IMR-90 (cell line): Measurements from ENCODE around the gene CHST8. TPM values are rescaled to one million over a fixed set of nuclear protein-coding genes. Genes with fewer than 3 reads are reported as not detected.
"Not testable (repeated sequence)": the region's sequence is repeated elsewhere in the genome, so short reads cannot be mapped to it uniquely, and the experiment has no call there.

Source experiments
- ATAC-seq: fragments of 200-7000 bp; cut with Tn5 transposase; 2 replicates; pipeline ENCODE4 v1.9.1; 2020; ENCODE audit warnings: low read depth, mild to moderate bottlenecking, moderate library complexity
- BruUV-seq: library from RNA; stranded (reverse); fragments of 400-500 nt; replicated peaks from 2 replicates; lab custom pipeline; 2021; lab: Mats Ljungman, UMichigan
- CTCF ChIA-PET: fragments of 300-600 bp; formaldehyde crosslinking; extraction: SDS; loops from one replicate; lab custom pipeline; 2021; ENCODE audit warnings: antibody characterized with exemption; lab: Yijun Ruan, JAX
- POLR2A ChIA-PET: fragments of 300-600 bp; sonication (Branson Sonifier 250); formaldehyde crosslinking; loops from one replicate; lab custom pipeline; 2022; ENCODE audit warnings: antibody characterized with exemption; ENCODE audit not compliant: unreplicated experiment; lab: Charles Lee
- DNase-seq: peaks from one replicate; pipeline ENCODE4 v3.0.0; 2013
- H2AFZ ChIP-seq: replicated peaks from 2 replicates; pipeline ENCODE3; 2013; ENCODE audit warnings: low read length, mild to moderate bottlenecking; ENCODE audit not compliant: poor library complexity
- H2AK5ac ChIP-seq: 2 replicates; pipeline ENCODE4 v1.6.1; 2013; ENCODE audit warnings: low read depth, low read length, inconsistent platforms
- H2AK9ac ChIP-seq: replicated peaks from 2 replicates; pipeline ENCODE3; 2013; ENCODE audit warnings: mild to moderate bottlenecking, low read depth, low read length, moderate library complexity; ENCODE audit not compliant: poor library complexity
- H2BK120ac ChIP-seq: 2 replicates; pipeline ENCODE4 v1.6.1; 2013; ENCODE audit warnings: low read depth, low read length, inconsistent platforms
- H2BK15ac ChIP-seq: 3 replicates; pipeline ENCODE4 v1.6.1; 2013; ENCODE audit warnings: low read depth, low read length, inconsistent platforms
- H2BK20ac ChIP-seq: 2 replicates; pipeline ENCODE4 v1.6.1; 2013; ENCODE audit warnings: low read depth, mild to moderate bottlenecking, inconsistent platforms, low read length, moderate library complexity
- H2BK5ac ChIP-seq: 2 replicates; pipeline ENCODE4 v1.6.1; 2013; ENCODE audit warnings: mild to moderate bottlenecking, low read depth, low read length, inconsistent platforms; ENCODE audit not compliant: poor library complexity, severe bottlenecking
- H3K14ac ChIP-seq: replicated peaks from 2 replicates; pipeline ENCODE4 v1.6.1; 2013; ENCODE audit warnings: low read depth, low read length, inconsistent platforms
- H3K18ac ChIP-seq: 2 replicates; pipeline ENCODE4 v1.6.1; 2013; ENCODE audit warnings: low read depth, low read length, control low read depth
- H3K23ac ChIP-seq: 2 replicates; pipeline ENCODE4 v1.6.1; 2013; ENCODE audit warnings: low read depth, low read length, inconsistent platforms
- H3K27ac ChIP-seq: 2 replicates; pipeline ENCODE4 v1.5.1; 2013; ENCODE audit warnings: mild to moderate bottlenecking, control low read depth, low read length; ENCODE audit not compliant: insufficient read depth
- H3K27me3 ChIP-seq: 2 replicates; pipeline ENCODE4 v1.6.1; 2013; ENCODE audit warnings: low read length; ENCODE audit not compliant: control insufficient read depth, insufficient read depth
- H3K36me3 ChIP-seq: 2 replicates; pipeline ENCODE4 v1.6.1; 2013; ENCODE audit warnings: low read length, mixed read lengths; ENCODE audit not compliant: control insufficient read depth, insufficient read depth
- H3K4ac ChIP-seq: 2 replicates; pipeline ENCODE4 v1.6.1; 2013; ENCODE audit warnings: low read depth, low read length, inconsistent platforms
- H3K4me1 ChIP-seq: 2 replicates; pipeline ENCODE4 v1.6.1; 2013; ENCODE audit warnings: low read length, mixed read lengths; ENCODE audit not compliant: control insufficient read depth, insufficient read depth
- H3K4me2 ChIP-seq: 2 replicates; pipeline ENCODE4 v1.6.1; 2013; ENCODE audit warnings: low read depth, mild to moderate bottlenecking, control low read depth, low read length, moderate library complexity
- H3K4me3 ChIP-seq: 2 replicates; pipeline ENCODE4 v1.5.1; 2013; ENCODE audit warnings: low read depth, mild to moderate bottlenecking, control low read depth, low read length, moderate library complexity; ENCODE audit not compliant: insufficient read depth
- H3K56ac ChIP-seq: 2 replicates; pipeline ENCODE4 v1.6.1; 2013; ENCODE audit warnings: low read length, inconsistent platforms; ENCODE audit not compliant: insufficient read depth; ENCODE audit errors: extremely low read depth
- H3K79me1 ChIP-seq, 2 experiments: 2 replicates each; pipeline ENCODE4 v1.6.1; 2013; ENCODE audit warnings: low read length in 2 of 2, inconsistent platforms in 1 of 2, low read depth in 1 of 2
- H3K9ac ChIP-seq: 2 replicates; pipeline ENCODE4 v1.6.1; 2013; ENCODE audit warnings: low read depth, low read length, control low read depth
- H3K9me1 ChIP-seq: 2 replicates; pipeline ENCODE4 v1.6.1; 2013; ENCODE audit warnings: low read length, inconsistent platforms; ENCODE audit not compliant: insufficient read depth
- H3K9me3 ChIP-seq: 2 replicates; pipeline ENCODE4 v1.6.1; 2013; ENCODE audit warnings: low read length; ENCODE audit not compliant: control insufficient read depth, insufficient read depth
- H4K20me1 ChIP-seq: 2 replicates; pipeline ENCODE4 v1.6.1; 2013; ENCODE audit warnings: low read length, inconsistent platforms; ENCODE audit not compliant: insufficient read depth
- H4K5ac ChIP-seq: 2 replicates; pipeline ENCODE4 v1.6.1; 2013; ENCODE audit warnings: mild to moderate bottlenecking, low read depth, low read length, control low read depth
- H4K8ac ChIP-seq, 2 experiments: 2 replicates each; pipeline ENCODE4 v1.6.1; 2013; ENCODE audit warnings: low read depth in 2 of 2, low read length in 2 of 2, control low read depth in 1 of 2, inconsistent platforms in 1 of 2
- H4K91ac ChIP-seq: 2 replicates; pipeline ENCODE4 v1.6.1; 2013; ENCODE audit warnings: low read depth, low read length, inconsistent platforms; ENCODE audit not compliant: insufficient read depth
- BHLHE40 ChIP-seq: fragments of 150-350 bp; IDR thresholded peaks from 2 replicates; pipeline ENCODE4 v1.6.1; 2016; ENCODE audit warnings: mild to moderate bottlenecking, low read depth, low read length
- NFE2L2 ChIP-seq: fragments of 150-350 bp; IDR thresholded peaks from 2 replicates; pipeline ENCODE4 v1.6.1; 2016; ENCODE audit warnings: low read depth, mild to moderate bottlenecking, low read length
- RAD21 ChIP-seq: IDR thresholded peaks from 2 replicates; pipeline ENCODE4 v1.6.1; 2012; ENCODE audit warnings: low read length, improper control_type of control experiment
- RFX5 ChIP-seq: IDR thresholded peaks from 2 replicates; pipeline ENCODE4 v1.8.0; 2012; ENCODE audit warnings: low read depth, mild to moderate bottlenecking, low read length, moderate library complexity
- WGBS, 2 experiments: methylation state at CpG; one replicate each; pipeline versions ENCODE4 v1.1.5 to v1.1.7; 2013; ENCODE audit warnings: missing lambda C conversion rate in 2 of 2; ENCODE audit not compliant: insufficient read length in 1 of 2; ENCODE audit errors: extremely low coverage in 2 of 2; 5-methylcytosine and 5-hydroxymethylcytosine counted together
- dilution Hi-C: fragments of 300-500 bp; cut with HindIII; formaldehyde crosslinking; loops from one replicate; pipeline ENCODE4 v1.14.3; 2018; ENCODE audit warnings: low sequenced_read_pairs; ENCODE audit not compliant: unreplicated experiment
- in situ Hi-C: fragments of 300-500 bp; cut with MboI; formaldehyde crosslinking; loops from 3 replicates; pipeline ENCODE4 v1.14.3; 2019; ENCODE audit warnings: low sequenced_read_pairs, inconsistent platforms, mixed read lengths
- intact Hi-C: fragments of 100-400 bp; cut with micrococcal nuclease; formaldehyde crosslinking; loops from 2 replicates; pipeline ENCODE4 v1.10.0; 2022
- polyA plus RNA-seq, 3 experiments: library from polyadenylated mRNA; depleted of rRNA; stranded (reverse); fragments of >200 nt; gene quantifications; 2 replicates each; pipeline ENCODE4 v1.2.3, GENCODE V29; 2012; ENCODE audit warnings: low replicate concordance in 1 of 3
- total RNA-seq: library from RNA; depleted of rRNA; stranded (reverse); fragments of >200 nt; gene quantifications from 2 replicates; pipeline ENCODE4 v1.2.3, GENCODE V29; 2012
- TF ChIP-seq, protein P1 (sequence below): conservative IDR thresholded peaks from 2 replicates; pipeline ENCODE4 v1.5.1; 2012; ENCODE audit warnings: mild to moderate bottlenecking, low read depth, low read length, improper control_type of control experiment

The CHST8 gene
- total and polyA plus RNA-seq, 2 of the 4 experiments (the other 2 are of a cell fraction): not detected

DNA sequence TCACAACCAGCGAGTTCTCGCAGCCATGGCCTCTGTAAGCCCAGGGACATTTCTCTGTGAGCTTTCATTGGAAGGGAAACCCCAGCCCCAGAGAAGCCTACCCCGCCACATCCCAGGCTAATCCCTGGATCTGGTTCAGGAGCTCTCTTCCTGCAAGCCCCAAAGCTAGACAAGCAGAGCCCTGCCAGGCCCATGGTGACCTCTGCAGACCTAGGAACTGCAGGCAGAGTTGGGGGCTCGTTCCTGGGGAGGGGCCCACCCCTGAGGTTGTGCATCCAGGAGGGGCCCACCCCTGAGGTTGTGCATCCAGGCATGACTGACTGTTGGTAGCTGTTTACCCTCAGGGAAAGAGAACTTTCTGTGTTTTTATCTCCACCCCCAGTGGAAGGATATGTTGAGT is 196.7 kb downstream of the CHST8 start (continued):
- TF ChIP-seq, protein P1, sequence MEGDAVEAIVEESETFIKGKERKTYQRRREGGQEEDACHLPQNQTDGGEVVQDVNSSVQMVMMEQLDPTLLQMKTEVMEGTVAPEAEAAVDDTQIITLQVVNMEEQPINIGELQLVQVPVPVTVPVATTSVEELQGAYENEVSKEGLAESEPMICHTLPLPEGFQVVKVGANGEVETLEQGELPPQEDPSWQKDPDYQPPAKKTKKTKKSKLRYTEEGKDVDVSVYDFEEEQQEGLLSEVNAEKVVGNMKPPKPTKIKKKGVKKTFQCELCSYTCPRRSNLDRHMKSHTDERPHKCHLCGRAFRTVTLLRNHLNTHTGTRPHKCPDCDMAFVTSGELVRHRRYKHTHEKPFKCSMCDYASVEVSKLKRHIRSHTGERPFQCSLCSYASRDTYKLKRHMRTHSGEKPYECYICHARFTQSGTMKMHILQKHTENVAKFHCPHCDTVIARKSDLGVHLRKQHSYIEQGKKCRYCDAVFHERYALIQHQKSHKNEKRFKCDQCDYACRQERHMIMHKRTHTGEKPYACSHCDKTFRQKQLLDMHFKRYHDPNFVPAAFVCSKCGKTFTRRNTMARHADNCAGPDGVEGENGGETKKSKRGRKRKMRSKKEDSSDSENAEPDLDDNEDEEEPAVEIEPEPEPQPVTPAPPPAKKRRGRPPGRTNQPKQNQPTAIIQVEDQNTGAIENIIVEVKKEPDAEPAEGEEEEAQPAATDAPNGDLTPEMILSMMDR: no peak
- TF ChIP-seq BHLHE40: no peak
- TF ChIP-seq NFE2L2: no peak
- TF ChIP-seq RFX5: no peak
- TF ChIP-seq RAD21: no peak

- H3K27ac ChIP-seq, in situ Hi-C loops, H2AK5ac ChIP-seq, DNase-seq, H3K79me1 ChIP-seq, POLR2A ChIA-PET, H2BK20ac ChIP-seq, H3K36me3 ChIP-seq, H2AK9ac ChIP-seq, H3K18ac ChIP-seq, H2BK5ac ChIP-seq, H3K9me1 ChIP-seq, H3K14ac ChIP-seq, H3K9me3 ChIP-seq, H2AFZ ChIP-seq, ATAC-seq, H3K23ac ChIP-seq, H3K9ac ChIP-seq, BruUV-seq, H3K56ac ChIP-seq, H3K4me1 ChIP-seq, H4K5ac ChIP-seq, H3K4ac ChIP-seq, H4K8ac ChIP-seq, H2BK15ac ChIP-seq, H4K91ac ChIP-seq, H3K27me3 ChIP-seq, intact Hi-C loops, H2BK120ac ChIP-seq, H3K4me2 ChIP-seq, H3K4me3 ChIP-seq, H4K20me1 ChIP-seq, dilution Hi-C loops: not testable (repeated sequence)
- CTCF ChIA-PET: interaction anchor here (1.1 kb wide), 1 partner anchor 41 kb away, joined by 10 read pairs; no protein-coding TSS in a partner anchor
- WGBS, 2 experiments: no CpG with 5 or more reads among the region's 7 CpGs
Observed at GRCh38 chr19:33819078-33819477, 197.3 kb downstream of the CHST8 start.
